ENCODE measurements around the gene HOXC10.

DNA sequence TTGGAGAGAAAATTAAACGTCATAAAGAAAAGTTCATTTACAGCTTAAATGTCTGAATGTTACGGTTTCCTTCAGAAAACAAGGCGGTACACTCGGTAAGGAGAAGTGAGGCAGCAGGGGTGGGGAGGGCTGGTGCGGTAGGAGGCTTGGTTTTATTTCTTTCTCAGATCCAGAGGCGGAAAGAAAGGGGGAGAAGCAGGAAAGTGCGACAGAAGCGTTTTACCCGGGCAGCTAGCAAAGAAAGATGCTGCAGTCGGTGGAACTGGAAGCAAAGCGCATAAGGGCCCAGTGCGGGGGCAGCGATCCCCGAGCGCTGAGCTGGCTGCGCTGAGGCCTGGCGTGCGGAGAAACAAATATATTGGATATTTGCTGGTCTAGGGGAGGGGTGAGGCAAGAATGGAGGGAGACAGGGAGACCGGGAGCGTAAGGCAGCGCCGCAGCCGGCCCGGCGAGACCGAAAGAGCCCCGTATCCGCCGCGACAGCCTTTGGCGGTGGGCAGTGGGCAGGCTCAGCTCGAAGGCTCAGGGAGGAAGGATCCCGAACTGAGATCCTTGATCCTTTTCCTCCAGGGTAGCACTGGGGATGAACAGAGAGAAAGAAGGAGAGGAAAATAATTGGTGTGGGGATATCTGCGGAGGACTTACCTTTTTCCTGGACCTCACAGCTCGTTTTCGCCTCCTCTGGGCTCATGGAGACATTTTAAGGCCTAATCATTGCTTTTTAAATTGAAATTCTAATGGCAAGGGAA is 18.4 kb upstream of the HOXC10 start:
- TF ChIP-seq, protein P1, sequence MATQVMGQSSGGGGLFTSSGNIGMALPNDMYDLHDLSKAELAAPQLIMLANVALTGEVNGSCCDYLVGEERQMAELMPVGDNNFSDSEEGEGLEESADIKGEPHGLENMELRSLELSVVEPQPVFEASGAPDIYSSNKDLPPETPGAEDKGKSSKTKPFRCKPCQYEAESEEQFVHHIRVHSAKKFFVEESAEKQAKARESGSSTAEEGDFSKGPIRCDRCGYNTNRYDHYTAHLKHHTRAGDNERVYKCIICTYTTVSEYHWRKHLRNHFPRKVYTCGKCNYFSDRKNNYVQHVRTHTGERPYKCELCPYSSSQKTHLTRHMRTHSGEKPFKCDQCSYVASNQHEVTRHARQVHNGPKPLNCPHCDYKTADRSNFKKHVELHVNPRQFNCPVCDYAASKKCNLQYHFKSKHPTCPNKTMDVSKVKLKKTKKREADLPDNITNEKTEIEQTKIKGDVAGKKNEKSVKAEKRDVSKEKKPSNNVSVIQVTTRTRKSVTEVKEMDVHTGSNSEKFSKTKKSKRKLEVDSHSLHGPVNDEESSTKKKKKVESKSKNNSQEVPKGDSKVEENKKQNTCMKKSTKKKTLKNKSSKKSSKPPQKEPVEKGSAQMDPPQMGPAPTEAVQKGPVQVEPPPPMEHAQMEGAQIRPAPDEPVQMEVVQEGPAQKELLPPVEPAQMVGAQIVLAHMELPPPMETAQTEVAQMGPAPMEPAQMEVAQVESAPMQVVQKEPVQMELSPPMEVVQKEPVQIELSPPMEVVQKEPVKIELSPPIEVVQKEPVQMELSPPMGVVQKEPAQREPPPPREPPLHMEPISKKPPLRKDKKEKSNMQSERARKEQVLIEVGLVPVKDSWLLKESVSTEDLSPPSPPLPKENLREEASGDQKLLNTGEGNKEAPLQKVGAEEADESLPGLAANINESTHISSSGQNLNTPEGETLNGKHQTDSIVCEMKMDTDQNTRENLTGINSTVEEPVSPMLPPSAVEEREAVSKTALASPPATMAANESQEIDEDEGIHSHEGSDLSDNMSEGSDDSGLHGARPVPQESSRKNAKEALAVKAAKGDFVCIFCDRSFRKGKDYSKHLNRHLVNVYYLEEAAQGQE (IDR thresholded peaks at IDR 0.05; ENCODE audit: unreplicated experiment) = no peak
- TF ChIP-seq STAT1 (IDR thresholded peaks at IDR 0.05; ENCODE audit: unreplicated experiment) (no peak), POLR2AphosphoS5 (IDR thresholded peaks at IDR 0.05; ENCODE audit: low read depth) (no peak)
- TF ChIP-seq, protein P2, sequence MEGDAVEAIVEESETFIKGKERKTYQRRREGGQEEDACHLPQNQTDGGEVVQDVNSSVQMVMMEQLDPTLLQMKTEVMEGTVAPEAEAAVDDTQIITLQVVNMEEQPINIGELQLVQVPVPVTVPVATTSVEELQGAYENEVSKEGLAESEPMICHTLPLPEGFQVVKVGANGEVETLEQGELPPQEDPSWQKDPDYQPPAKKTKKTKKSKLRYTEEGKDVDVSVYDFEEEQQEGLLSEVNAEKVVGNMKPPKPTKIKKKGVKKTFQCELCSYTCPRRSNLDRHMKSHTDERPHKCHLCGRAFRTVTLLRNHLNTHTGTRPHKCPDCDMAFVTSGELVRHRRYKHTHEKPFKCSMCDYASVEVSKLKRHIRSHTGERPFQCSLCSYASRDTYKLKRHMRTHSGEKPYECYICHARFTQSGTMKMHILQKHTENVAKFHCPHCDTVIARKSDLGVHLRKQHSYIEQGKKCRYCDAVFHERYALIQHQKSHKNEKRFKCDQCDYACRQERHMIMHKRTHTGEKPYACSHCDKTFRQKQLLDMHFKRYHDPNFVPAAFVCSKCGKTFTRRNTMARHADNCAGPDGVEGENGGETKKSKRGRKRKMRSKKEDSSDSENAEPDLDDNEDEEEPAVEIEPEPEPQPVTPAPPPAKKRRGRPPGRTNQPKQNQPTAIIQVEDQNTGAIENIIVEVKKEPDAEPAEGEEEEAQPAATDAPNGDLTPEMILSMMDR (conservative IDR thresholded peaks at IDR 0.05; ENCODE audit: low read depth in 2 of 2) = no peak

Measured in GM23338 (cell line).